ENCODE data around the gene OR9Q1. TPM values are rescaled to one million over a fixed set of nuclear protein-coding genes. Genes with fewer than 3 reads are reported as not detected.

Gene OR9Q1
- total RNA-seq, 1 experiment from 2014 or later: not detected

DNA sequence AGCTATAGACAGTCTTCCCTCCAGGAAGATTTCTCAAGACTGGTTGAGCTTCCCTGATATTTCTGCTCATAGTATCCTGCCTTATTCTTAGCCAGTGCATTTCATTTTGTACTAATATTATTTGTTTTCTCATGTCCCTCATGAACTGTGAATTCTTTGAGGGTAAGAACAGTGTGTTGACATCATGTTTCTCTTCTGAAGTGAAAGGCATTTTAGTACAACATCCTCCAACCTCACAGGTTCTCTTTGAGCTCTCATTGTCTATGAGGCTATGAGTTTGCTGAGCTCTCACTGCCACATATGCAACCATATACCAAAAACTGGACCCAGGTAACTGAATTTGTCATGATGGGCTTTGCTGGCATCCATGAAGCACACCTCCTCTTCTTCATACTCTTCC, 7.0 kb downstream of the OR9Q1 start, which contains the start of gene OR6Q1:
Gene OR6Q1 (plus strand): TSS at position 301 of the 400 bp plus-strand sequence. CDS start 0 bp downstream, at position 301.
- no peak for DNase-seq (ENCODE audit: low spot score)

DNA sequence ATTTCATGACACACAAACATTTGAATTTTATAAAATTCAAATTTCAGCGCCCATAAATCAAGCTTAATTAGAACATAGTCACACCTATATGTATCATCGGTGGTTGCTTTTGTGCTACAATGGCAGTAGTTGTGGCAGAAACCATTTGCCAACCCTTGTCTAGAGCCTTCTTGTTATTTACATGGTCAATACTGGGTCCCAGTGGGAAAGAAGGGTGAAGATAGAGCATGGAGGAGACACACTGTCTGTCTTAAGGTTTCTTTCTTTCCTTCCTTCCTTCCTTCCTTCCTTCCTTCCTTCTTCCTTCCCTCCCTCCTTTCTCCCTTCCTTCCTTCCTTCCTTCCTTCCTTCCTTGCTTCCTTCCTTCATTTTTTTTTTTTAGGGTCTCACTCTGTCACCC, 10.8 kb downstream of the OR9Q1 start:
- DNase-seq (ENCODE audit: low spot score): no peak

DNA sequence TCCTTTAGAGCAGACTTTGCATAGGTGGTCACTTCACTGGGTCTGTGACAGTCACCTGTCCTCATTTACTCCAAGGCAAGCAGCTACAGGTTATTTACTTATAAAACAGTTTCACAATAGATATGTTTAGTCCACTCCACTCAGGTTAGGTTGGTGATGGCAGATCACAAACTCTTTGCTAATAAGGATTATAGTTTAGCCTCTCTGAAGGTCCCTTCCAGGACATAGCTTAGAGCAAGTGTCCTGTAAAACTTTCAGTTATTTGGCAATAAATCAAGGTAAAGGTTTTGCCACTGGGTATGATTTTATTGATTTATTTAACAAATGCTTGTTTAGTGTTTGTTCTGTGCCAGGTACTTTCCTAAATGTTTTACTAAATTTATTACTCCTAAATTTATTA, 15.9 kb downstream of the OR9Q1 start:
- DNase-seq (ENCODE audit: low spot score): no peak

DNA sequence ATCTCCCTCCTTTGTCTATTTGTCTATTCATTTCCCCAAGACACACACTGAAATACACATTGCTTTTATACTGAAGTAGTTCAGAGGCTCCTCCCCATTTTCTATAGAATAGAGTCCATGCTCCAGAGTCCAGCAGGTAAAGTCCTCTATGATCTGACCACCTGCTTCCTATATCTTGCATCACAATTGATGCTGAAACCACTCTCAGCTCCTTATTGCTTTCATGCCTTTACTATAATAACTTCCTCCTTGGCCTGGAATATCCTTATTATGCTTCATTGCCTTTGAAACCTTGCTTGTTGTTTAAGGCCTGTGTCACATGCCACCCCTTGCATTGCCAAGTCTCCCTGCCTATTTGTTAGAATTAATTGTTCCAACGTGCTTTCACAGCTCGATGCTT, 19.7 kb downstream of the OR9Q1 start:
- no peak for DNase-seq (ENCODE audit: low spot score)

DNA sequence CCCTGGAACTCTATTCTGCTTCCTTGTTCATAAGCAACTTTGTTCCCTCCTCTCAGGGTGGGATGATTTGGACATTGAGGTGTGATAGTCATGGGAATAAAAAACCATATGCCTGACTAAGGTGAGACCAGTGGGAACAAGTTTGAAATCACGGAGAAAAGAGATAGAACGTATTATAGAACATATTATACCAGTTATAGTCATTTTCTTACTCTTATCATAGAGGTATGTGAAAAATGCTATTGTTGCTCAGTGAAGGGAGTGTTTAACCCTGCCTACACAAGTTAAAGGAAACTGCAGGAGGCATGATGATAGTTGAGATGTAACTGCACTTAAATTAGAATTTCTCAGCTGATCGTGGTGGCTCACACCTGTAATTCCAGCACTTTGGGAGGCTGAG, 22.6 kb downstream of the OR9Q1 start:
- no peak for DNase-seq (ENCODE audit: low spot score)

GRCh38 chr11:58047818-58048217, 24.1 kb downstream of the OR9Q1 start:
- DNase-seq (ENCODE audit: low spot score): no peak

GRCh38 chr11:58055806-58056401, 32.2 kb downstream of the OR9Q1 start:
- no peak for DNase-seq (ENCODE audit: low spot score)

- no peak for DNase-seq (ENCODE audit: low spot score)
These were observed 33.8 kb downstream of the OR9Q1 start for GRCh38 chr11:58057481-58057880.

- no peak for DNase-seq (ENCODE audit: low spot score)
These were observed 34.8 kb downstream of the OR9Q1 start for GRCh38 chr11:58058276-58059006.

GRCh38 chr11:58059007-58059350, 35.3 kb downstream of the OR9Q1 start:
- peak; percentile 83 for DNase-seq (ENCODE audit: low spot score)

DNA sequence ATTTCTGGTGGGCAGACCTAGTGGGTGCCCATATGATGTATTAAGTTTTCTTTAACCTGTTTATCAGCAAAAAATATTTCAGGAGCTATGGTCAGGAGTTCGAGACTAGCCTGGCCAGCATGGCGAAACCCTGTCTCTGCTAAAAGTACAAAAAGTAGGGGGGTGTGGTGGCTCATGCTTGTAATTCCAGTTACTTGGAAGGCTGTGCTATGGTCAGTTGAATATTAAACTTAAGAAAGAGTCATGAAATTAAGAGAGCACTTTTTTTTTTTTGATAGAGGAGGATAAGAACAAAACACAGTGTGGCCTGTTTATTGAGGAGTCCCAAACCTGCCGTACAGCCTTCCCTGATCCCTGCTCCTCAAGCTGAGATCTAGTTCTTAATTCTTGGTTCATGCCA, 36.9 kb downstream of the OR9Q1 start:
- no peak for DNase-seq (ENCODE audit: low spot score)

DNA sequence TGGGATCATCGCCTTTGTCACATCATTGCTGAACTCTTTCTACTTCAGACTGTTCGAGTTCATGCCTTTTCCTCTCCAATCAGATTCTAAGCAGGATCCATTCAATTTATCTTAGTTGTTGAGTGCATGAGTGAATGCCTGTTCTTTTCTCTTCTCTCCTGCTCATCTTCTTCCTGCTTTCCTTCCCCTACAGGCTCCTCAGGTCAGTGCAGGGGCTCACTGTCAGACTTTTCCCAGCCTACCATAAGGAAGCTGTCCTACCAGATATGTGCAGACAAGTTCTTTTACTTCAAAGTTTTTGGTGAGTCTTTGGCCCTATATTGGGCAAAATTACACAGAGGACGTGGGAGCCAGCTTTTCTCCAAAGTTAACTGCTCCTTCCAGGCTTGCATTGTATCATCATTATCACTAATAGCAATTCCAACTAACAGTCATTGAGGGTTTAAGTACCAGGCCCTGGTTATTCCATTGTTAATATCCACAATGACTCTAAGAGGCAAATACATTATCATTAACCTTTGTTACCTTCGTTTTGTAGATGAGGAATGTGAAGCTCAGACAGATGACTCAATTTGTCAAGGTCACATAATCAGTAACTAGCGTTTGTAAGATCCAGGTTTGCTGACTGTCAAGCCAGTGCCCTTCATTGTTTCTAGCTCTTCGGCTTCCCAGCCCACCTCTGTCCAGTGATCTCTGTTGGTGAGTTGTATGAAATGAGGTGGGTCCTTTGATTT, 37.4 kb downstream of the OR9Q1 start:
- DNase-seq (ENCODE audit: low spot score): no peak

DNA sequence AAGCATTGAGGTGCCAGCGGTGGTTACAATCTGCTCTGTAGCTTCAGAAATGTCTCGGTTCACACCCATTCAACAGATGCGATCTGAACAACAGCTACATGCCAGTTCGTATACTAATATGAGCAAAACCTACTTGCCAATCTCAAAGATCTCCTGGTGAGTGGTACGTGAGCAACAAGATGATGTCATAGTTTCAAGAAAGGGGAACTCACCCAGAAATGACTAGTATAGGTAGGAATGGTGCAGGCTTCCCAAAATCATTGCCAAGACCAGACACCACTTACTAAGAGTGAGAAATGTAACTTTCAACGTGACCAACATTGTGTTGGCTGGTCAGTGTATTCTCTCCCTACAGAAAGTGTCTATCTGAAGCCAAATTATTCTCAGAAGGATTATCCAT, 38.1 kb downstream of the OR9Q1 start:
- DNase-seq (ENCODE audit: low spot score): peak; percentile 40

DNA sequence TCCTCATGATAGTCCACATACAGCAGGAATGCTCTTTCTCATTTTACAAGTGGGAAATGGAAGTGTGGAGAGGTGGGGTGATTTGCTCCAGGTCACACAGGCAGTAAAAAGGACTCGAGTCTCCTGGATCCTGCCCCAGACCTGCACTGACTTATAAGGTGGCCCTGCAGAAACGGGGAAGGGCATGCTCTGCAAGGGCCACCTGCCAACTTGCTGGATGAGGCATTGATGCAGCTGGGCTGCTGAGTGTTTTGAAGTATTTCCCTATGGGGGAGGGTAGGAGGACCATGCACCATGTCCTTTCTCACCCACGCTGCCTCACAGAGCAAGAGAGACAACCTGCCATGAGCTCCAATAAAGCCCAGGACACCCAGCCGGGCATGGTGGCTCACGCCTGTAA, 44.0 kb downstream of the OR9Q1 start:
- no peak for DNase-seq (ENCODE audit: low spot score)

GRCh38 chr11:58068655-58069054, 45.0 kb downstream of the OR9Q1 start:
- no peak for DNase-seq (ENCODE audit: low spot score)

- DNase-seq (ENCODE audit: low spot score): no peak
These were observed 46.9 kb downstream of the OR9Q1 start for GRCh38 chr11:58070585-58070984.

DNA sequence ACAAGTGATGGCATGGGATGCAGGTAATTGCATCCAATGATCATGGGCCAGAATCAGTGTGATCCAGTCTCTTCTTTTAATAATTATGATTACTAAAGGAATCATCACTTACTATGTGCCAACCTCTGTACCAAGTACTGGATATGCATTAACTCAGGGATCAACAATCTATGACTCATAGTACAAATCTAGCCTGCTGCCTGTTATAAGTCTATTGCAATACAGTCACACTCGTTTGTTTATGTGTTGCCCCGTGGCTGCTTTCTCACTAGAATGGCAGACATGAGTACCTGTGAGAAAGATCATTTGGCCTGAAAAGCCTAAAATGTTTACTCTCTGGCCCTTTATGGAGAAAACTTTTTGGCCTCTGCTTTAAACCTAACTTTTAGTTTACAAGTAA, 52.1 kb downstream of the OR9Q1 start:
- no peak for DNase-seq (ENCODE audit: low spot score)

DNA sequence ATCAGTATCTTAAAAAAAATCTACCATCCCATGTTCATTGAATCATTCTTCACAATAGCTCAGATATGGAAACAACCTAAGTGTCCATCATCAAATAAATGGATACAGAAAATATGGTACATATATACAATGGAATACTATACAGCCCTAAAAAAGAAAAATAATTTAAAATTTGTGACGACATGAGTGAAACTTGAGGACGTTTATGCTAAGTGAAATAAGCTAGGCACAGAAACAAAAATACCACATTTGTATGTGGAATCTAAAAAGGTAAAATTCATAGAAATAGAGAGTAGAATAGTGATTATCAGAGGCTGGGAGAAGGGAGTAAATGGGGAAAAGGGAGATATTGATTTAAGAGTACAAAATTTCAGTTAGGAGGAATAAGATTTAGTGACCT, 62.8 kb downstream of the OR9Q1 start:
- no peak for DNase-seq (ENCODE audit: low spot score)

DNA sequence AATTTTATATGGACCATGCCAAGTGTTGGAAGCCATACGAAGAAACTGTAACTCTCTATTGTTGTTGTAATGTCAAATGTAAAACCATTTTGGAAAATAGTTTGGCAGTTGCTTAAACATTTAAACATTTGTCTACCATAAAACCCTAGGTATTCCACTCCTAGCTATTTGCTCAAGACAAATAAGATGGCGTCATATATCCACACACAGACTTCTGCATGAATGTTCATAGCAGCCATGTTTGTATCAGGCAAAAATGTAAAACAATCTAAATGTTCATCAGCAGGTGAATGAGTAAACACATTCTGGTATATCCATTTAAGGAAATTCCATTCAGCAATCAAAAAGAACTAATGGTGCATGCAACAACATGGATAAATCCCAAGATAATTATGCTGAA, 73.8 kb downstream of the OR9Q1 start:
- no peak for DNase-seq (ENCODE audit: low spot score)

DNA sequence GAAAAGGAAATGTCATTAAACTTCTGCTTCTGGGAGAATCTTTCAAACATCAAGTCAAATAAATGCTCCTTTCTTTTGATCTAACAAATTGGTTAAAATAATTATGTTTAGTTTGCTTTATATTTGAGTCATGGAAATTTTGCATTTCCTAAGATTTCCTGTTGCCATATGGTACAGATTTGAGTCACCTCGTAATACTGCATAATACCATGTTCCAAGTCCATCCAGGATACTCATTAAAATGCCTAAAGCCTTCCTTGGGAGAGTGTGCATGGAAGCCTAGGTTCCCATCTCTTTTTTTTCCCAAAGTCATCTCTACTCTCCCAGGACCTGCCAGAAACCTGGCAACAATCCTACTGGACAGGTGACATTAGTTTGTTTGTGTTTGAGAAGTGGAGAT, 97.4 kb downstream of the OR9Q1 start:
- DNase-seq (ENCODE audit: low spot score): no peak

GRCh38 chr11:58125469-58125868, 101.8 kb downstream of the OR9Q1 start, which contains the start of gene OR9I1:
OR9I1 (minus strand) TSS chr11:58125530; CDS start chr11:58119444, 6,086 bp downstream.
- DNase-seq (ENCODE audit: low spot score): no peak

DNA sequence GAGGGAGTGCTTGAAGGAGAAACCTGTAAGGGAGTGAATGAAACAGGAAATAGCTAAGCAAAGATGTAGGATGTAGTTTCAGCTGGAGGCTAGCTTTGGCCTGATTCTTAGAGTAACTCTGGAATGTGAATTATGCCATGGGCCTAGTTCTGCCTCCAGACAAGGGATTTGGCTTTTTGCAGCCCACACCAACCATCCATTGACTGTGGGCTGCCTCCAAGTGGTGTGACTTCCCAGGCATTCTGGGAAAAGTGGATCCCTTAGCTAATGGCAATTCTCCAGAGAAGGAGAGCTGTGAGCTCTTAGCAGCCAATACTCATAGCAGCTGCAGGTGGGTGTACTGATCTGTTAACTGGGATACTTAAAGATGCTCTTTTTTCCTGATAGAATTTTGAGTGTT, 103.7 kb downstream of the OR9Q1 start:
- DNase-seq (ENCODE audit: low spot score): no peak
